MCF 10A (cell line): ENCODE results near the gene RTN4RL1. TPM values are rescaled to one million over a fixed set of nuclear protein-coding genes. Genes with fewer than 3 reads are reported as not detected.

Source experiments
- BruUV-seq: library from RNA; stranded (reverse); fragments of 400-500 nt; replicated peaks from 2 replicates; lab custom pipeline; 2021; lab: Mats Ljungman, UMichigan
- CTCF ChIA-PET: fragments of 300-600 bp; sonication (Branson Sonifier 250); formaldehyde crosslinking; extraction: SDS; loops from one replicate; lab custom pipeline; 2021; ENCODE audit warnings: antibody characterized with exemption, inconsistent platforms; lab: Yijun Ruan, JAX
- POLR2A ChIA-PET: fragments of 300-600, 350-650 bp; sonication (Branson Sonifier 250); formaldehyde crosslinking; extraction: SDS; loops from one replicate; lab custom pipeline; 2020; ENCODE audit warnings: antibody characterized with exemption, inconsistent platforms; lab: Yijun Ruan, JAX
- DNase-seq: peaks from one replicate; pipeline ENCODE4 v3.0.0-alpha.2; 2018; ENCODE audit not compliant: unreplicated experiment
- H3K27ac Mint-ChIP-seq: one replicate; pipeline ENCODE4 v1.8.0; 2022; ENCODE audit warnings: mild to moderate bottlenecking, low read depth, mixed read lengths; ENCODE audit not compliant: unreplicated experiment
- H3K27me3 Mint-ChIP-seq: one replicate; pipeline ENCODE4 v1.8.0; 2022; ENCODE audit warnings: mixed read lengths; ENCODE audit not compliant: insufficient read depth, unreplicated experiment
- H3K36me3 Mint-ChIP-seq: one replicate; pipeline ENCODE4 v1.8.0; 2022; ENCODE audit warnings: mild to moderate bottlenecking, moderate library complexity, mixed read lengths; ENCODE audit not compliant: insufficient read depth, unreplicated experiment
- H3K4me1 Mint-ChIP-seq: one replicate; pipeline ENCODE4 v1.8.0; 2022; ENCODE audit warnings: mixed read lengths; ENCODE audit not compliant: insufficient read depth, unreplicated experiment
- H3K4me3 Mint-ChIP-seq: one replicate; pipeline ENCODE4 v1.8.0; 2022; ENCODE audit warnings: mild to moderate bottlenecking, moderate library complexity, mixed read lengths; ENCODE audit not compliant: unreplicated experiment
- H3K9me3 Mint-ChIP-seq: one replicate; pipeline ENCODE4 v1.8.0; 2022; ENCODE audit warnings: mixed read lengths; ENCODE audit not compliant: unreplicated experiment
- intact Hi-C: fragments of 100-400 bp; cut with micrococcal nuclease; formaldehyde crosslinking; loops from 2 replicates; pipeline ENCODE4 v1.14.1; 2022
- total RNA-seq: library from RNA; stranded (reverse); gene quantifications from 2 replicates; pipeline ENCODE4 v1.2.3, GENCODE V29; 2022
- TF ChIP-seq, protein P1 (sequence below): fragments of 200-600 bp; IDR thresholded peaks from one replicate; pipeline ENCODE4 v1.8.0; 2022; ENCODE audit warnings: antibody characterized with exemption, mild to moderate bottlenecking; ENCODE audit not compliant: unreplicated experiment

Gene RTN4RL1
- total RNA-seq, 1 experiment from 2014 or later, result 2.9 TPM

DNA sequence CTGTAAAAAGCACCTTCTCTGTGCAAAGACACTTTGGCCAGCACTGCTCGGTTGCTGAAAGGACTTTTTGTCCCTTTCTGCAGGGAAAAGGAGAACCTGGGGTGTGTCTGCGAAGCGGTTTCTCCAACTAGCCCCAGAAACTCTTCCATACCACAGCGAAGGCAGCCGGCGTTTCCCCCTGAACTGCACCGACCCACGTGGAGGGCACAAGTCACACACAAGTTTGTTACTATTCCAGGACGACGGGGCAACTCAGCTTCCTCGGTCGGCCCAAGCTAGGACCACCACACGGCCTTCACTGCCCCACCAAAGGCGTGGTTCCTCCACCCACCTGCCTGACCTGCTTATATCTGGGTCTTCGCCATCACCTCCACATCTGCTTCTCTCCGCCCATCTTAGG, 1.9 kb downstream of the RTN4RL1 start:
- CTCF ChIA-PET, result interaction anchor here (0.6 to 7.4 kb wide), 4 partner anchors 113 to 242 kb away, joined by 3 to 124 read pairs (median 16); no protein-coding TSS in a partner anchor
- Mint-ChIP-seq H3K27ac (no peak overlapping the region), H3K27me3 (no peaks in the 10 kb centered on the region), H3K4me1 (peaks cover 11% of the 10 kb centered on the region), H3K9me3 (no peaks in the 10 kb centered on the region), H3K4me3 (peak overlapping the region; percentile 78), H3K36me3 (no peaks in the 10 kb centered on the region)
- POLR2A ChIA-PET, result interaction anchor here (1.0 to 4.9 kb wide), 6 partner anchors 11 to 313 kb away, joined by 3 to 50 read pairs (median 6); partner anchors contain the start of genes RPA1, SMYD4 and TSR1
- TF ChIP-seq, protein P1, sequence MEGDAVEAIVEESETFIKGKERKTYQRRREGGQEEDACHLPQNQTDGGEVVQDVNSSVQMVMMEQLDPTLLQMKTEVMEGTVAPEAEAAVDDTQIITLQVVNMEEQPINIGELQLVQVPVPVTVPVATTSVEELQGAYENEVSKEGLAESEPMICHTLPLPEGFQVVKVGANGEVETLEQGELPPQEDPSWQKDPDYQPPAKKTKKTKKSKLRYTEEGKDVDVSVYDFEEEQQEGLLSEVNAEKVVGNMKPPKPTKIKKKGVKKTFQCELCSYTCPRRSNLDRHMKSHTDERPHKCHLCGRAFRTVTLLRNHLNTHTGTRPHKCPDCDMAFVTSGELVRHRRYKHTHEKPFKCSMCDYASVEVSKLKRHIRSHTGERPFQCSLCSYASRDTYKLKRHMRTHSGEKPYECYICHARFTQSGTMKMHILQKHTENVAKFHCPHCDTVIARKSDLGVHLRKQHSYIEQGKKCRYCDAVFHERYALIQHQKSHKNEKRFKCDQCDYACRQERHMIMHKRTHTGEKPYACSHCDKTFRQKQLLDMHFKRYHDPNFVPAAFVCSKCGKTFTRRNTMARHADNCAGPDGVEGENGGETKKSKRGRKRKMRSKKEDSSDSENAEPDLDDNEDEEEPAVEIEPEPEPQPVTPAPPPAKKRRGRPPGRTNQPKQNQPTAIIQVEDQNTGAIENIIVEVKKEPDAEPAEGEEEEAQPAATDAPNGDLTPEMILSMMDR, result no peak
- no peak for DNase-seq
- intact Hi-C loops, result no loop called here
- no TSS peak for BruUV-seq

DNA sequence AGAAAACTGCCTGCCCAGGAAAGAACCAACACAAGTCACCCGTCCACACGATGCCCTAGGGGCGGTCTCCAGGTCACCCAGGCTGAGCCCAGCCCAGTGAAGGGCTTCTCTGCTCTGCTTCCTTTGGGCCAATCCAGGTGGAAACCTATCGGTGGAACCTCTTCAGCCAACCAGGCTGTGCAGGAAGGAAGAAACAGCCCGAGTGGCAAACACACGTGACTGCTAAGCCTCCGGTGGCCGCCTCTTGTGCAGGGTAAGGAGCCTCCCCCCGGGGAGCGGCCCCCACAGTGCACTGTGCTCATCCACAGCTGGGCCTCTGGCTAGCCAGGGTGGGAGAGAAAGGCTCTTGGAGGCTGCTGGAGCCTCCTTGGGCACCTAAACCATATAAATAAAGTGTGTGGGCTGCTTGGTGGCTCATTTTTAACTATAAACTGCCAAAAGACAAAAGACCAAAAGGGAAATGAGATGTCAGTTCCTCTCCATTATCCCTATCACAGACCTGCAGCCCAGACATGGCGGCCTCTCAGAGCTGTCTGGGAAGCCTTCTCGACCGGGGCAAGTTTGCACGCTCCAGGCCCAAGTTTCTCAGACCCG, 2.4 kb downstream of the RTN4RL1 start:
- POLR2A ChIA-PET, result interaction anchor here (1.7 to 4.9 kb wide), 3 partner anchors 10 to 113 kb away, joined by 8 to 50 read pairs (median 24); no protein-coding TSS in a partner anchor
- TF ChIP-seq, protein P1, result no peak
- no TSS peak for BruUV-seq
- no peak overlapping the region for H3K27ac Mint-ChIP-seq
- no peaks in the 10 kb centered on the region for H3K27me3 Mint-ChIP-seq
- no peaks in the 10 kb centered on the region for H3K36me3 Mint-ChIP-seq
- DNase-seq, result no peak
- intact Hi-C loops, result no loop called here
- no peak overlapping the region for H3K4me3 Mint-ChIP-seq
- H3K9me3 Mint-ChIP-seq, result no peaks in the 10 kb centered on the region
- peaks cover 11% of the 10 kb centered on the region for H3K4me1 Mint-ChIP-seq
- CTCF ChIA-PET, result interaction anchor here (0.6 to 7.4 kb wide), 4 partner anchors 82 to 242 kb away, joined by 3 to 124 read pairs (median 3); no protein-coding TSS in a partner anchor

DNA sequence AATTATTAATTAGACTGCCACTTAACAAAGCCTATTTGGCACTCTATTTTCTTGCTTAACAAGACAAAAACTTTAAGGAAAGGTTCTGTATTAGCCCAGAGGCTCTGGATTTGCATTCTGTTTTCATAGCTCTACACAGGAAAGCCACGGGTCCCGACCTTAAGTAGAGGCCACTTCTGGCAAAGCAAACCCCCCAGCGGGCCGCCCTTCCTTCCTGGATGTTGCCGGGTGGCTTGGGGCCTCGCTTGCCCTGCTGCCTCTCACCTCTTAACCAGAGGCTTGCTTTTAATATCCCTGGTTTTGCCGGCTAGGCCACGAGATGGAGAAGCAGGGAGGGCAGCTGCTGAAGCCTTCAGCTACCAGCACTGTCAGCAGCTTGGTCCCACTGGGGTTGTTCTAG, 4.4 kb downstream of the RTN4RL1 start:
- H3K9me3 Mint-ChIP-seq, result no peaks in the 10 kb centered on the region
- no peak for DNase-seq
- H3K27me3 Mint-ChIP-seq, result no peaks in the 10 kb centered on the region
- H3K4me1 Mint-ChIP-seq, result peaks cover 6% of the 10 kb centered on the region
- ChIA-PET POLR2A (interaction anchor here (1.1 to 1.3 kb wide), 2 partner anchors 9 to 21 kb away, joined by 3 to 4 read pairs; no protein-coding TSS in a partner anchor), CTCF (interaction anchor here (0.7 to 1.4 kb wide), 3 partner anchors 14 to 224 kb away, joined by 3 to 4 read pairs (median 3); no protein-coding TSS in a partner anchor)
- H3K4me3 Mint-ChIP-seq, result no peak overlapping the region
- TF ChIP-seq, protein P1, result no peak
- intact Hi-C loops, result no loop called here
- BruUV-seq, result no TSS peak
- H3K27ac Mint-ChIP-seq, result no peak overlapping the region
- no peaks in the 10 kb centered on the region for H3K36me3 Mint-ChIP-seq

DNA sequence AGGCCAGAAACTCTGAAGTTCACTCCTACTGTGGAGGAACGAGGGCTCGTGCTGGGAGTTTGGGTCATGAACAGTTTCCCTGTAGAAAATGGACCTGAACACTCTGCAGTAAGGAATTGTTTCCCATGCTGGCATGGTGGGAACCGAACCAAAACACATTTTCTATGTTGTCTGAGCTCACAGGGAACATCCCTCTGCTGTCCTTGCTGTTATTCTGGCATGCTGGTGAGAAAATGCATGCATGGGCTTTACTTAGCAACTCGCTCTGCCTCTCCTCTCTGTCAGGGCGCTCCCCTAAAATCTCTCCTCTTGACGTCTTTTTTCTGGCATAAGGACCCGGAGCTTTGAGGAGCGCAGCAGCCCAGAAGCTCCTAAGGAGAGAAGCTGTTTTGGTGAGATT, 5.4 kb downstream of the RTN4RL1 start:
- Mint-ChIP-seq H3K36me3 (no peaks in the 10 kb centered on the region), H3K4me3 (no peak overlapping the region), H3K9me3 (no peaks in the 10 kb centered on the region), H3K27ac (no peak overlapping the region), H3K27me3 (no peaks in the 10 kb centered on the region), H3K4me1 (peaks cover 11% of the 10 kb centered on the region)
- intact Hi-C loops, result no loop called here
- no TSS peak for BruUV-seq
- no peak for DNase-seq
- POLR2A ChIA-PET, result interaction anchor here (1.1 to 1.4 kb wide), 3 partner anchors 8 to 20 kb away, joined by 3 to 6 read pairs (median 4); partner anchors contain the start of gene DPH1
- CTCF ChIA-PET, result interaction anchor here (1.4 kb wide), 2 partner anchors 110 to 225 kb away, joined by 3 to 4 read pairs; no protein-coding TSS in a partner anchor
- TF ChIP-seq, protein P1, result no peak
